NCI-H226 (cell line): ENCODE results near the gene TNFSF12.

Experiments
- DNase-seq: peaks from one replicate; pipeline ENCODE4 v3.0.0-alpha.2; 2015

TNFSF12 gene

GRCh38 chr17:7548585-7549400 lies at the start of gene TNFSF12:
TSS of gene TNFSF12 (plus strand) at chr17:7549058. CDS start at chr17:7549154, 96 bp downstream.
- no peak for DNase-seq

- no peak for DNase-seq
Observed at GRCh38 chr17:7499161-7499560, 49.7 kb upstream of the TNFSF12 start.

GRCh38 chr17:7501729-7502128 lies 47.1 kb upstream of the TNFSF12 start:
- DNase-seq = no peak

GRCh38 chr17:7502171-7502847 lies 46.5 kb upstream of the TNFSF12 start:
- no peak for DNase-seq

- no peak for DNase-seq
Observed at GRCh38 chr17:7502987-7503386, 45.9 kb upstream of the TNFSF12 start.

- DNase-seq = no peak
Observed at GRCh38 chr17:7503521-7503920, 45.3 kb upstream of the TNFSF12 start.

GRCh38 chr17:7508145-7508544 lies 40.7 kb upstream of the TNFSF12 start:
- DNase-seq = no peak

- DNase-seq = no peak
Observed at GRCh38 chr17:7508846-7509245, 40.0 kb upstream of the TNFSF12 start.

GRCh38 chr17:7509937-7510336 lies 38.9 kb upstream of the TNFSF12 start:
- no peak for DNase-seq

GRCh38 chr17:7511108-7511507 lies 37.8 kb upstream of the TNFSF12 start:
- peak; percentile 48 for DNase-seq

GRCh38 chr17:7512105-7512504 lies 36.8 kb upstream of the TNFSF12 start:
- DNase-seq = no peak

- no peak for DNase-seq
Observed at GRCh38 chr17:7512824-7513540, 35.9 kb upstream of the TNFSF12 start.

- no peak for DNase-seq
Observed at GRCh38 chr17:7513850-7514419, 34.9 kb upstream of the TNFSF12 start.

- no peak for DNase-seq
Observed at GRCh38 chr17:7515911-7516610, 32.8 kb upstream of the TNFSF12 start.

GRCh38 chr17:7523033-7523432 lies 25.8 kb upstream of the TNFSF12 start:
- no peak for DNase-seq

GRCh38 chr17:7528842-7529241 lies 20.0 kb upstream of the TNFSF12 start:
- DNase-seq = no peak

GRCh38 chr17:7530023-7530900 lies 18.6 kb upstream of the TNFSF12 start:
- no peak for DNase-seq

GRCh38 chr17:7538050-7538449 lies 10.8 kb upstream of the TNFSF12 start:
- DNase-seq = no peak

GRCh38 chr17:7538891-7539545 lies 9.8 kb upstream of the TNFSF12 start:
- DNase-seq = no peak

- DNase-seq = no peak
Observed at GRCh38 chr17:7541074-7541621, 7.7 kb upstream of the TNFSF12 start.

- no peak for DNase-seq
Observed at GRCh38 chr17:7544911-7545310, 3.9 kb upstream of the TNFSF12 start.
